Left cardiac atrium (tissue), 4 donors: ENCODE measurements around the gene KCNJ10. TPM values are rescaled to one million over a fixed set of nuclear protein-coding genes. Genes with fewer than 3 reads are reported as not detected.
"Not testable (repeated sequence)": the region's sequence is repeated elsewhere in the genome, so short reads cannot be mapped to it uniquely, and the experiment has no call there.

Experiments used
- ATAC-seq, 2 donors: fragments of 200-7000 bp; cut with Tn5 transposase; one replicate each; pipeline ENCODE4 v1.9.1; 2020; ENCODE audit warnings: mild to moderate bottlenecking in 2 of 2, moderate library complexity in 2 of 2
- DNase-seq: peaks from one replicate; pipeline ENCODE4 v3.0.0-alpha.2; 2020
- intact Hi-C, 2 donors: fragments of 100-400 bp; cut with DNase I; formaldehyde crosslinking; loops; one replicate each; pipeline versions ENCODE4 v1.14.1 to v1.15.1; 2022 to 2023
- total RNA-seq, 2 donors: library from RNA; stranded (reverse); fragmentation: NEBNext Ultra II Directional; extraction: Animal tissue kit (Norgen Biotek cat#: 25700); gene quantifications; one replicate each; pipeline ENCODE4 v1.2.1, GENCODE V29; 2021
- donor health status: DM: no; HTN: yes; CAD: no.
- donor health status: DM: no; HTN: yes; CAD: no; lungs with severe emphysema.
- donor health status: DM: yes; HTN: yes; CAD: no.
- donor health status: Dilated cardiomyopathy.

KCNJ10 gene
- total RNA-seq, 2 donors from 2014 or later = 0.05 to 0.15 TPM

DNA sequence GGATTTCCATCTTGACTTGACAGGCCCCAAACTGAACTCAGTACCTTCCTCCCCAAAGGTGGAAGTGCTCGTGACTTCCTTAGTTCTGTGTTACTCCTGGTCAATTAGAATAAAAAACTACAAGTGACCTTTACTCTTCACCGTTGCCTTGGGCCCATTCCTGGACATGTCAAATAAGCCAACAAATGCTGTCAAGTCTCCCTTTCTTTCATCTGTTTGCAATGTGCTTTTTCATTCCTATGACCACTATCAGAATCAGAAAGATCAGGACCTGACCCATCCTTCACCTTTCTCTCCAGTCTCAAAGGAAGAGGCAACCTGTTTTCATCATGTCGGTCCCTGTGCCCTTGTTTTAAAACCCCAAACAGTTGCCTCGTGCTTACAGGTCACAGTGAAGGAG is 4.9 kb upstream of the KCNJ10 start:
- DNase-seq (no peak), ATAC-seq (no peak)
- intact Hi-C loops = no loop called here

DNA sequence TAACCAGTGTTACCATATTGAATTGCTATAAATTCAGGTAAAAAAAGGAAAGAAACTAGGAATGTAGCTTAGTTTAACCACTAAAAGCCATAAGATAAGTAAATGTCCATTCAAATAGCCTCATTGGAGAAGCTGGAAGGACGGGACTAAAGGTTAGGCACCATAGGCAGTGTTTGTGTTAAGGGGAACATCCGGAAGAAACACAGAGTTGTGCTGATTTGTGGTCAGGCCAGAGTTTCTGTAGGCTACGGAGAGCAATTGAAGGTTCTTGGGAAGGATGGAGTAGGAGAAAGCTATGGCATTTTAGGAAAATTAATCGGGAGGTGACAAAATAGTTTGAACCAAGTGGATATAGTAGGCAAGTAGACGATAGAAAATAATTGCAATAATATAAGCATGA is 1.3 kb upstream of the KCNJ10 start:
- DNase-seq (no peak), ATAC-seq (no peak)
- intact Hi-C loops = no loop called here

DNA sequence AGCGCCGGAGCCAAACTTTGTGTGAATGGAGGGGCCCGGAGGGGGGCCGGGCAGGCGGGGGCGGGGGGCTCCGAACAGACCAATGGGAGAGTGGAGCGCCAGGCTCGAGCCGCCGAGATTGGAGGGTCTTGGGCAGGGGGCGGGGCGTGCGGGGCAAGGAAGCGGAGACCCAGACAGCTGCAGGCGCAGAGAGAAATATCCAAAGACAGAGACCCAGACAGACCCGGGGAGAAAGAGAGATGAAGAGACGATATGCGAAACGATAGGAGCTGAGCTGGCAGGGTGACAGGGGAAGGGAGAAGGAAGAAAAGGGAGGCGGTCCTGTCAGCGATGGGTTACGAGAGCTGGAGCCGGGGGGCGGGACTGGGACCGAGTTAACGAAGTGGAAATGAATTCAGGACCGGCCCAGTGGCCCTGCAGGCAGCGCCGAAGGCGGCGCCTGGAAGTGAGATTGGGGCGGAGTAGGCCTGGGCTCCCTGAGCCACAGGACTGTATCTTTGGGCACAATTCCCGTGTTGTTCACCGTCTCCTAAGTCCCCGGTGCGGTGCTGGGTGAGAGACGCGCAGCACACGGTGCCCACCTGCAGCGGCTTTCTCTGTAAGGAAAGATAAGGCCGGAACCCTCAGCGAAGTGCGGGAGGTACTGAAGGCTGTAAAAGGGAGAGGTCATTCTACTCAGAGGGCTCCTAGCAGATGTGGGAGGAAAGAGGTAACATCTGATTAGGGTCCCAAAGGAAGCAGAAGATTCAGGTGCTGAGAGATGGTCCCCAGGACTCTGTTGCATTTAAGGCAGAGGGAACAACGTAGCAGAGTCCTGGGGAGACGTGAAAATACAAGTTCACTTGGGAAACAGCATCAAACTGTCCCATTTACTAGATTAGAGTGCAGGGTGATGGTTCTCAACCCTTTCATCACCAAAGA is 543 bp upstream of the KCNJ10 start:
- DNase-seq (peak; percentile 87), ATAC-seq (peak; percentile 95 to 97)
- intact Hi-C loops = no loop called here

DNA sequence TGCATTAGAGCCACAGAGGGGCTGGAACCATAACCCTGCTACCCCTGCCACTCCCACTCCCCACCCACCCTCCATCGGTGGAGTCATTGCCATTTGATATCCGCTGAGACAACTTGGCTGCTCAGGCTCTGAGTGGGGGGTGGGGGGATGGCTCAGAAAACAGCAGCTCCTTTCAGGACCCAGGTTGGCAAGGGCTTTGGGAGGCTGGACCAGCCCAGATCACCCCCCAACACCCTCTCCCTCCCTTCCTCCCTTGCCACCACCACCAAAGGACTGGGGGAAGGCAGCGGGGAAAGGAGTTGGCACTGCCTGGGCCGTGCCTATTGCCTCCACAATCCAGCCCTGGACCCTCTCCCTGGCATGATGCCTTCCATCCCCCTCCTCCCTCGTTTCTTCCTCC is 1.7 kb downstream of the KCNJ10 start:
- DNase-seq = no peak
- intact Hi-C loops = no loop called here
- no peak for ATAC-seq

DNA sequence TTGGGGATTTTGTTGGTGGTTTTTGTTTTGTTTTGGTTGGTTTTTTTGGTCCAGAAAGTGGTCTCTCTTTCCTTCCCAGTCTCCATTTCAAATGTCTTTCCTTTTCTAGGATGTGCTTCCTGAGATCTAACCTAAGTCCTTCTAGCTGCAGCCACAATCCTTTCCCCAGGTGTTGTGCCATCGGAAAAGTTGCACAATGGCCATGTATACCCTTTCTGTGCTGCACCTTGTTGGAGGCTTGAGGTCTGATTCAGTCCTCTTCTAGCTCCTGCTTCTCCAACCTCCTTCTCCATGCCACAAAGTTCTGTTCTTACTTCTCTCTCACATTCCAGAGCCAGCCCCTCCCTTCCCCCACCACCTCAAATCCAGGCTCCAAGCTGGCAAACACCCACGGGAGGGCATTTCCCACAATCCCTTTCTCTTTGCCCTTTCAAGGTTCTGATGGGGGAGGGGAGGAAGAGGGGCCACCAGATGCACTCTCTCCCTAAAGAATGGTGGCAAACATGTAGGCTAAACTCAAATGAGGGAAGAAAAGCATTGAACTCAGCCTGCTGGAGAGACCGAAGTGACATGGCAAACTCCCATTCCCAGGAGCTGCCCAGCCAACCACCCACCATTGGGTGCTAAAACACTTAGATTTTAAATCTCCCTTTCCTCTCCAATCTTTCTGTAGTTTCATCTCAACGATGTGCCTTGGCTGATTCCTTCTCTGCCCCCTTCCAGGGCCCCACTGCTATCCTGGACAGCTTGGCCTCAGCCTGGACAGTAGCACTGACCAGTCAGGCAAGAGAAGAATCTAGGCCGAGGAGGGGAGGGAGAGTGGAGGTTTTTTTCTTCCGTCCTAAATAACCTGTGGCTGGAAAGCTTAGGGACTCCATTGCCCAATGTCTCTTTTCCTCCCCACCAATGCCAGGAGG is 2.9 kb downstream of the KCNJ10 start:
- no peak for DNase-seq
- ATAC-seq = no peak
- intact Hi-C loops = no loop called here

DNA sequence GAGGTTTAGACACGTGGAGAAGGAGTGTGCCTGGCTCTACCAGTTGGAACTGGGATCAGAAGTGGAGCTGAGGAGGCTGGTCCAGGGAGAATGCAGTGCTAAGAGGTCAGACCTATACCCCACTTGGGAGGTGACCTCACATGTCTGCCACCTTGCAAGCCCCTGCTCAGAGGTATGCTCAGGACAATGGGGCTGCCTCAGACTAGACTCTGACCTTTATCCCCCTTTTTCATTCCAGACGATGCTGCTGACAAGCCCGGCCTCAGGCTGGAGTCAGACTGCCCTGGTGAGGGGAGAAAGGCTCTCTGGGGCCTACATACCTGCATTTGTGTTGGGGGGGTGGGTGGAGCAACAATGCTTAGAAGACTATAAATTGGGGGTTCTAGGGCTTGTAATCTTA is 5.2 kb downstream of the KCNJ10 start:
- ATAC-seq = no peak
- intact Hi-C loops = no loop called here
- DNase-seq = no peak

DNA sequence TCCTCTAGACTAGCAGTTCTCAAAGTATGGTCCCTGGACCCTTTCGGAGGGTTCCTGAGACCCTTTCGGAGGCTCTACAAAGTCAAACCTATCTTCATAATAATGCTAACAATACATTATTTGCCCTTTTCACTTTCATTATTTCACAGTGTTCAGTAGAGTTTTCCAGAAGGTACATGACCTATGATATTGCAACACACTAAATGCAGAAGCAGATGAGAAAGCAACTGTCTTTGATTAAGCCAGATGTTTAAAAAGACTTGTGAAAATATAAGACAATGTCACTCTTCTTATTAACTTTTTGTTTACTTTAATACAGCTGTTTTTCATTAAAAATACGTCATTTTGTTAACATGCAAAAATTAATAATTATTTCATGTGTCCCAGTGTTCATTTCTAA is 5.8 kb downstream of the KCNJ10 start:
- intact Hi-C loops = no loop called here
- DNase-seq (no peak), ATAC-seq (no peak)

DNA sequence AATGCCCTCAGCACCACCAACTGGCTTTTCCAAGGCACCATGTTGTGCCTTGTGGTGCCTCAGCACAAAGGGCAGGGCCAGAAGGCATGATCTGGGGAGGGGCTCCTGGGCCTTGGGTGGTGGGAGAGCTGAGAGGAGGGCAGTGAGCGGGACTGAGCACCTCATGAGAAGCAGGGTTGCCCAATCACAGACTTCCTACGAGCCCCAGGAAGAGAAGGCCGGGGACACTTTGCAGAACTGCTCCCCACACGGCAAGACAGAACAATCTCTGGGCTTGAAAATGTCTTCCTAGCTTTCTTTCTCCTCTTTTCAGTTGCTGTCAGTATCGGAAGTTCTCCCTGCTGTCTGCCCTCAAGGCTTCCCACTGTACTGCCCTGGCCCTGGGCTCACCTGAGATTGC is 6.8 kb downstream of the KCNJ10 start:
- intact Hi-C loops = no loop called here
- DNase-seq = no peak
- ATAC-seq = no peak

DNA sequence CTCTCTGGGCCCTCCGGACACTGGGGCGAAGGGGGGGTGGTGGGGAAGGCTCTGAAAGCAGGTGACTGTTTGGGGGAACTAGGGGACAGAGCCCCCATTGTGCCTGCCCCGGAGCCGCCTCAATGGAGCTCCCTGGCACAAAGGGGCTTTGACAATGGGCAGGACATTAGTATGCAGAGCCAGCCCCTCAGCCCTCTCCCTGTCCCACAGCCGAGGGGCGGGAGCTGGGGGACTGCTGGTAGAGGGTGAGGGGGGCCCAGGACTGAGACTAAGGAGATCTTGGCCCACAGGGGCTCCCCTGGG is 7.8 kb downstream of the KCNJ10 start:
- DNase-seq (no peak), ATAC-seq (no peak)
- intact Hi-C loops = no loop called here

DNA sequence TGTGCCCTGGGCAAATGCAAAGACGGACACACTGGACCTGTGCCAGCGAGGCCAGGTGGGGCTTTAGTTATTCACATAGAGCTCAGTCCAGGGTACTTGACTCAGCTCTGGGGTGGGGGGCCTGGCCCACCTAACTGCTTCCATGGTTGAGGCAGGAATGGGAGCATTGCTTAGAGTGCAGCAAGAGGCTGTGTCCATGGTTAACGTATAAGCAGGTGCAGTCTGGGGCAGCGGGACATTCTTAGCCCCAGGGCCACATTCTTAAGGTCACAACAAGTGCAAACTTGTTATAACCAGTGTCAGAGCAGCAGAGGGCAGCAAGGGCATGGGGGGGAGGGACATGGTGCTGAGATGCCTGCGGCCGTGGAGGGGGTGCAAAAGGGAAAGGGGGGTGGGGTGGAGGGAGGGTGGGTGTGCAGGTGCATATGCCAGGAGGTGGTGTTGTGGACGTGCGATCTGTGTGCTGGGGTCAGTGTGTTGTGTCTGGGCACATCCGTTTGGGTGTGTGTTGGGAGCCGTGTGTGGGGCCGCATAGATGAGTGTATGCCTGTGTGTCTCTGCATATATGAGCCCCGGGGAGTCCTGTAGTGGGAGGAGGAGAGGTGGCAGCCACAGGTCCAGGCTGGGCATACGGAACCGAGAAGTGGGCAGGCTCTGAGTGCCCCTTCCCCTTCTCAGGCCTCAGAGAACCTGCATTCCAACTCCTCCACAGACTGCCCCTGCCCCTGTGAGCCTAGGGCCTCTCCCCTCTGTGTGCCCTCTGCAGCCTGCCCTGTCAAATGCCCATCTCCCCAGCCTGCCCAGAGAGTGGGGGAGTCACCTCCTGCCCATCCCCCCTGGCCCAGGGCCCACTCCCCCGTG is 8.4 kb downstream of the KCNJ10 start:
- intact Hi-C loops = no loop called here
- DNase-seq (no peak), ATAC-seq (peak in 1 of 2 donors; percentile 10)

DNA sequence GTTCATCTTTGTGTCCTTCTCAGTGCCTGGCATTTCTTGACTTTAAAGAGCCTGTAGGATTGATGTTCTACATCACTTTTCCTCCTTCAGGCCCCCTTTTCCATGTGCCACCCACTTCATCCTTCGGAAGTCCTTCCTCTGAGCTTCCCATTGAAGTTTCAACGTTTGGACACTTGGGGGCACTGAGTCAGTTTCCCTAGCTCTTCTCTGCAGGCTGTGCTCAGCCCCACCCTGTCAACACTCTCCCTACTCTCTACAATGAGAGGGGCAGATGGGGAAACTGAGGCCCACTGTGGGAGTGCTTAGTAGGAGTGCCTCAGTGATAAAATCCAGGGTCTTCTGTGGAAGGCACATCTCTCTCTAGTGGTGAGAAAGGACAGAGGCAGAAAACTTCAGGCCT is 11.9 kb downstream of the KCNJ10 start:
- ATAC-seq = no peak
- intact Hi-C loops = no loop called here
- no peak for DNase-seq

DNA sequence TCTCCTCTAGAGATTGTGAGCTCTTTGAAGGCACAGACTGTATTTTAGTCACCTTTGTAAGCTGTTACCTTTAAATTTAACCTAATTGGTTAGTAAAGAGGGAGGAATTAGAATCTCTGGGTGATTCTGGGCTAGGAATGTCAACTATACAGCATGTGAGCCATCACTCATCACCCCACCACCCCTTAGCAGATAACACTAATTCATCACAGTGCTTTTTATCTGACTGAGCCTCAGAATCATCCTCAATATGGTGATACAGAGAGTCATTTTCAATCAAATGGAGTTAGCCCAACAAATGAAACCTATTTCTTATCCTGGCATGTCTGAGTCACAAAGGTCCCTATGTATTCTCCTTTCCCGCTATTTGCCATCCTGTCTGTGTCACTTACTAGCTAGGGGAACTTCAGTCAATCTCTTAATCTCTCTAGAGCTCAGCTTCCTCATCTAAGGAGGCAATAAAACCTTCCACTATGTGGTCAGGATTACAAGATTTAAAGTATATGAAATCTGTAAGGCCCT is 13.3 kb downstream of the KCNJ10 start:
- no peak for ATAC-seq
- DNase-seq = no peak
- intact Hi-C loops = no loop called here

DNA sequence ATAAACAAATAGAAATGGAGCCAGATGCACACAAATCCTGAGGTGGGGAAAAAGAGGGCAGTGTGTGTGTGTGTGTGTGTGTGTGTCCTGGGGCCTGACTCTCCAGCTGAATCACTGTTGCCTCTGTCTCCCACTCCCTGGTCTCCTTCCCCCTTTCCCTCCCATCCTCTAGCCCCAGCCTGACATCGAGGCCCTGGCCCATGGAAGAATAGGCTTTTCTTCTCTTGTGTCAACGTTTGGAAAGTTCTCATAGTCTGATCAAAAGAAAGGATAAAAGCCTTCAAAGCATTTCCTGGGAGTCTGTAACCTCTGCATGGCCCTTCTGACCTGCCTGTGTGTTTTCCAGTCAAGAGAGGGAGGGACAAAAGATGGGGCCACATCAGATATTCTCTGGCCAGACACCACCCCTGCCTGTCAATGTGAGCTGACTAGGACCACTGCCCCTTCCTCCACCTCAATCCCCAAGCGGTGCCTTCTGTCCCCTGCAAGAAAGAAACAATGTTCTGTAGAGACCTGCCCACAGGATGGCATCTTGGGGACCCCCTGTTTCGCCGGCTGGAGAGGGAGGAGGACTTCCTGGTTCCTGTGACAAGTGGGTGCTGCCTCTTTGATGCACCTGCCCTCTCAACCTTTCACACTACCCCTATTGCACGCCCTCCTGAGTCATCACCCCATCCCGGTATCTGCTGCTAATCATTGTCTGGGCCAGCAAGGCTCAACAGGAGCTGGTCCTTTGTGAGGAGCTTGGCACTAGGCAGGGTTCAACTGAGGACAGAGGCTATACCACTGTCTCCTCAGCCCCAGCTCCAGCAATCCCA is 16.2 kb downstream of the KCNJ10 start:
- intact Hi-C loops = no loop called here
- ATAC-seq (no peak), DNase-seq (no peak)

DNA sequence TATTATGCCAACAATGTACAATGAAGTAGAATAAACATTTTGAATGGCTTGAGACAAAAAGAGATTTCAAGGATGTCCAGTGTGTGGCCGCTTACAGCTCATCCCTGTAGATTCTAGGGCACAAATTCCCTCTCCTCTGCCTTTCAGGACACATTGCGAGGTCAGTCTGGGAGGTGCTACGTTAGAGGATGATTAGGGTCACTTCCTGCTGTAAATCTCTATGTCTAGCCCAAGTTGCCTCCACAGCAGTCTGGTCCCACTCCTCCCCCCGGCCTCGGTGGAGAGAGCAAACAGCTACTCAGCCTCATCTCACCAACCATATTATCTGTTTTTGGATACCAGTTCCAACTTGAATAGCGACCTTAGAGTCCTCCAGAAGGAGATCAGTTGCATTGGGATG is 17.0 kb downstream of the KCNJ10 start:
- DNase-seq = no peak
- intact Hi-C loops = no loop called here
- ATAC-seq = no peak

DNA sequence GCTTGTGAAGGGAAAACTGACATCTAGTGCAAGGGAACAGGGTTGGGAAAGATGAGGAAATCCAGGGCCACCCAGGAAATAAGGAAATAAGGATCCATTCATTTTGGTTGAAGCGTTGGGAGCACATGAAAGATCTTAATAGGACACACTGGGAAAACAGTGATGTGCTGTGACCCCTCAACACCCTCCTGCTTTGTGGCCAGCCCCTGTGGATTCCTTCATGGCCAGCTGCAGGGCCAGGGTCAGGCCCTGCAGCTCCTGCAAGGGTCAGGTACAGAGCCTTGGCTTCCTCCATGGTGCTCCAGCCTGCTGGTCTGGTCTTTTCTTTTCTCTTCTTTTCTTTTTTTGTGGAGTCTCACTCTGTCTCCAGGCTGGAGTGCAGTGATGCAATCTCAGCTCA is 19.3 kb downstream of the KCNJ10 start:
- intact Hi-C loops = no loop called here
- ATAC-seq (no peak), DNase-seq (no peak)

DNA sequence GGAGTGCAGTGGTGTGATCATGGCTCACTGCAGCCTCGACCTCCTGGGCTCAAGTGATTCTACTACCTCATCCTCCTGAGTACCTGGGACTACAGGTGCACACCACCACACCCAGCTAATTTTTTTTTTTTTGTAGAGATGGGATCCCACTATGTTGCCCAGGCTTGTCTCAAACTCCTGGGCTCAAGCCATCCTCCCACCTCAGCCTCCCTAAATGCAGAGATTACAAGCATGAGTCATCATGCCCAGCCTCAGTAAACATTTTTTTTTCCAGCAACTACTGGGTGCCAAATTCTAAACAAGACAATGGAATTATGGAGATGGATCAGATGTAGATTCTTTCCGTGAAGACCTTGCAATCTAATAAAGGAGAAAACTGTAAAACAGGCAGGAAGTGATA is 19.8 kb downstream of the KCNJ10 start:
- DNase-seq, intact Hi-C loops, ATAC-seq: not testable (repeated sequence)

DNA sequence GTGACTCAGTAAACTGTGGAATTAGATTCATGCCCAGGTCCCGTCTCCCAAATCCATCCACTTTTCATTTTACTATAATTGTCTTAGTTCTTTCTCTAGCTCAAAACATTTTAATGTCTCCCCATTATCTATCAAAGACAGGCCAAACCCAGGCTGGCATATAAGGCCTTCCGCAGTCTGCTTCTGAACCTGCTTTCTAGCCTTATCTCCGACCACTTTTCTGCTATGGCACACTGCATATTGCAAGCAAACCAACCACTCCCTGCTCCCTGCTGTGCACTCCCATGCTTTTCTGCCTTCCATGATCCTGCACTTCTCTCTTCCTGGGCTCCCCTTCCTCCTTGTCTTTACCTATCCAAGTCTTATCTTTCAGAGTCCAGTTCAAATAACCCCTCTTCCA is 20.9 kb downstream of the KCNJ10 start:
- ATAC-seq (no peak), DNase-seq (no peak)
- intact Hi-C loops = no loop called here

DNA sequence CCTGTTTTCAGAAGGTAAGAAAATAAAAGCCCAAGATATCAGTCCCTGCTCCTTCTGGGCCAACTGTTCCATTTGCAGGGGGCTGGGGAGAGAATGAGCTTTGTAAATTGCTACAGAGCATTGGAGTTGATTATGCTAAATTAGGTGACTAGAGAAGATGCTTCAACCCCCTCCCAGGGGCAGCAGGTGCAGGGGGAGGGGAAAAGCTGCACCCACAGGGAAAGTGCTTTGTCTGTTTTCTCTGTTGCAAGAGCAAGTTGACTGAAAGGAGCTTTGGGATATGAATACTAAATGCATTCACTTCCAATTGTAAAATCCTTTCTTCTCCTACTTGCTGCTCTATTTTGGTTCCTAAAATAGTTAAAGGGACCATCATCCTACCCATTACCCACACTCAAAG is 21.6 kb downstream of the KCNJ10 start:
- intact Hi-C loops = loop anchor here in 1 of 2 donors (1.0 kb wide), 1 partner anchor 34 kb away; no protein-coding TSS in a partner anchor
- ATAC-seq (no peak), DNase-seq (no peak)
